HG03378 (cell line): Measurements from ENCODE around the gene CACNA1C.

Experiments used
- ATAC-seq: cut with Tn5 transposase; IDR thresholded peaks from one replicate; pipeline ENCODE4 v1.9.1; 2021; ENCODE audit warnings: mild to moderate bottlenecking, moderate library complexity; ENCODE audit not compliant: unreplicated experiment

Gene CACNA1C

GRCh38 chr12:2403221-2403976, 350.6 kb downstream of the CACNA1C start:
- no peak for ATAC-seq

- no peak for ATAC-seq
Observed at GRCh38 chr12:2405039-2405438, 352.3 kb downstream of the CACNA1C start.

GRCh38 chr12:2406903-2407302, 354.1 kb downstream of the CACNA1C start:
- ATAC-seq, result no peak

- no peak for ATAC-seq
Observed at GRCh38 chr12:2408262-2408661, 355.5 kb downstream of the CACNA1C start.

- ATAC-seq, result no peak
Observed at GRCh38 chr12:2409656-2410265, 357.0 kb downstream of the CACNA1C start.

- ATAC-seq, result no peak
Observed at GRCh38 chr12:2410496-2410895, 357.7 kb downstream of the CACNA1C start.

GRCh38 chr12:2411011-2411410, 358.2 kb downstream of the CACNA1C start:
- no peak for ATAC-seq

GRCh38 chr12:2411616-2412304, 359.0 kb downstream of the CACNA1C start:
- ATAC-seq, result no peak

- no peak for ATAC-seq
Observed at GRCh38 chr12:2412305-2412643, 359.5 kb downstream of the CACNA1C start.

- no peak for ATAC-seq
Observed at GRCh38 chr12:2413301-2413700, 360.5 kb downstream of the CACNA1C start.

- ATAC-seq, result no peak
Observed at GRCh38 chr12:2413999-2414792, 361.4 kb downstream of the CACNA1C start.

GRCh38 chr12:2414810-2415567, 362.2 kb downstream of the CACNA1C start:
- ATAC-seq, result no peak

GRCh38 chr12:2415568-2415944, 362.8 kb downstream of the CACNA1C start:
- ATAC-seq, result no peak

- no peak for ATAC-seq
Observed at GRCh38 chr12:2416158-2416557, 363.4 kb downstream of the CACNA1C start.

GRCh38 chr12:2417481-2418160, 364.8 kb downstream of the CACNA1C start:
- ATAC-seq, result no peak

- ATAC-seq, result no peak
Observed at GRCh38 chr12:2418579-2418978, 365.8 kb downstream of the CACNA1C start.

GRCh38 chr12:2422591-2422990, 369.8 kb downstream of the CACNA1C start:
- no peak for ATAC-seq

- ATAC-seq, result no peak
Observed at GRCh38 chr12:2429032-2429431, 376.2 kb downstream of the CACNA1C start.

GRCh38 chr12:2431810-2432209, 379.0 kb downstream of the CACNA1C start:
- ATAC-seq, result no peak

- ATAC-seq, result no peak
Observed at GRCh38 chr12:2432856-2433255, 380.1 kb downstream of the CACNA1C start.
